Activated CD4-positive, CD25-positive, alpha-beta regulatory T cell treated with anti-CD3 and anti-CD28 coated beads, Interleukin-2, amount 50 U/mL, for 24 hours (primary cell): Measurements from ENCODE around the gene UBASH3A.
A peak's percentile ranks its signal among the peaks of the same experiment; 100 is the strongest.

Experiments used
- ATAC-seq, 2 donors: fragments of 150-1000 bp; cut with Tn5 transposase; one replicate each; pipeline ENCODE4 v1.10.0; 2021; ENCODE audit warnings: mild to moderate bottlenecking in 1 of 2, moderate library complexity in 1 of 2

The UBASH3A gene

GRCh38 chr21:42375506-42375905 lies 28.2 kb upstream of the UBASH3A start:
- ATAC-seq = no peak

DNA sequence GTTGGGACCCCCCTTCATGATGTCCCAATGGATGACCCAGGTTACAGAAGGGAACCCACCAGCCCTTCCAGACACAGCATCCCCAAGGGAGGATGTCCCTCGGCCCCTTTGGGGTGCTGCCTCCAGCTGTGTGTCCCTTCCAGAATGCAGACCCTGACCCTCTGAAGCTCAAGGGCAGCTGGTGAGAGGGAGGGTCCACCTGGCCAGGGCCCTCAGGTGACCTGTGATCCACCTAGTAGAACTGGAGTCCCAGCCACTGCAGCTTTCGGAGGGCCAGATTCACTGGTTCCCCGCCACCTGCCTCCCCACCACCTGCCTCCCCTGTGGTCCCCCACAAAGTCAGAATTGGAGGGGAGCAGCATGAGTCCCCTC lies 27.8 kb upstream of the UBASH3A start:
- no peak for ATAC-seq

GRCh38 chr21:42376338-42376982 lies 27.2 kb upstream of the UBASH3A start:
- no peak for ATAC-seq

- ATAC-seq = no peak
Measured at GRCh38 chr21:42377211-42377950, 26.3 kb upstream of the UBASH3A start.

GRCh38 chr21:42377951-42378340 lies 25.8 kb upstream of the UBASH3A start:
- ATAC-seq = no peak

- no peak for ATAC-seq
Measured at GRCh38 chr21:42378418-42378817, 25.3 kb upstream of the UBASH3A start.

- ATAC-seq = no peak
Measured at GRCh38 chr21:42379426-42380215, 24.1 kb upstream of the UBASH3A start.

- peak in 1 of 2 donors; percentile 36 for ATAC-seq
Measured at GRCh38 chr21:42381347-42381984, 22.2 kb upstream of the UBASH3A start.

GRCh38 chr21:42382915-42383314 lies 20.8 kb upstream of the UBASH3A start:
- no peak for ATAC-seq

GRCh38 chr21:42383331-42383730 lies 20.4 kb upstream of the UBASH3A start:
- no peak for ATAC-seq

DNA sequence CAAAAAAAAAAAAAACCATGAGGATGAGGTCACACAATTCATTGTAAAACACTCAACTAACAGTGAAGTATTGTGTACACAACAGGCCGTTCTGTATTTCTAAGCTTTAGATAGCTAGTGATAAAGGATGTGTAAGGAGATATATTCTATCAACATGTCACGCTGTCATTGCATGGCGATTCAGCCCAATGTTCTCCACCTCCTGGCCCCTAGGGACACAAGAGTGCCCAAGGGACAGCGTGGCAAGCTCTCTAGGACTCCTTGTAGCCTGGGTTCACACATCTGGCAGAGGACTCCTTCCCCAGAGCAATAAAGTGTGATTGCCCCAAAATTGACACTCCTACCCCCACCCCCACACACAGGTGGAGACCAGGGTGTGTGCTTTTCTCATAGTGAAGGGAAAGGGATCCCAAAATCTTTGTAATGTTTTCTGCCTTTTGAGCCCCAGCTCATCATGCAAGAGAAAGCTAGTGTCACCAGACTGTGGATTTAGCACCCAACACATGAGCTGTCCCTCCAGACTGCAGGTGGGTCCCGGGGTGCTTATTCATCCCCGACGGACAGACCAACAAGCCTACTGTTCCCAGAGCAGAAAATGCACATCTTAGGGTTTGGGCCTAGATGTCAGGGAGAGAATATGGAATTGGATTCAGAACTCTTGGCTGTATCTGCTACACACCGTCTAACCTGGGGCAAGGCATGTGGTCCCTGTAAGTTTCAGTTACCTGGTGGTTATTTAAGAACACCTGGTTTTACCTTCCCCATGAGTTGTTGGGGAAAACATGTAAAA lies 19.4 kb upstream of the UBASH3A start:
- ATAC-seq = no peak

- no peak for ATAC-seq
Measured at GRCh38 chr21:42384989-42385388, 18.7 kb upstream of the UBASH3A start.

DNA sequence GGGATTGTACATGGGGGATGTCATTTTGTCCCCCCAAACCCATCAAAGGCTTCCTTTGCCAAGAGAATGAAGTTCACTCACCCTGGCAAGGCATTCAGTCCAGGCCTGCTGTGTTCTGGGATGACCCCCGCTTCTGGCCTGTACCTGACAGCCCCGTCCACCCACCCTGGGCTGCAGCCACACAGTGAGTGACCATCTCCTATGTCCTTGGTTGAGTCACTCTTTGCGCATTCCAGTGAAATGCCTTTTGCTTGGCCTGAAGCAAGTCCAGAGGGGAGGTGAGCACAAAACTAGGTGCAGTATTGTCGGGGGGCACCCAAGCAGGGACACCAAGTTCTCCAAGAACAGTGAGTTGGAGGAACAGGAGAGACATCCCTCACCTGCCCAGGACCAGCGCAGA lies 18.1 kb upstream of the UBASH3A start:
- no peak for ATAC-seq

DNA sequence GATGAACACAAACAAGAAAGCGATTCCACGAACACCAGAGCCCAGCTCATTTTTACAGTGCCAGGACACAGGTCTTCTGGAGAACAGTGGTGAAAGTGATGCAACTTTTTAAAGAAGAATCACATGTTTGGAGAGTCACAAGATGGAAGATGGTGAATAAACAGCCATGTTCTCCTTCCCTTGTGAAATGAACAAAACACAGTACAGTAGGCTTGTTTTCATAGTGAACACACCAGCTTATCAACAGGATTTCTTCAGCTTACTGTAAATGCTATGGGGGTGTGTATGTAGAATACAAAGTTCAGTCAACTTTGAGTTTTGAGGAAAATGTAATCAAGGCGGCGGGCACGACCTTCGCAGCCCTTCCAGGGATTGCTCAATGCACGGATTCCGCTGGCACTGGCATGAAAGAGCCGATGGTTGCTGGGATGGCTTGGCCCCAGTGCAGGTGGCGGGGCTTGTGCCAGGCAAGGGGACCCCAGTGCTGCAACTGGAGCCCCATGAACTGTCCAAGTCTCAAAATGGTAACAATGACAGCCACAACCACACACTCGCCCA lies 17.6 kb upstream of the UBASH3A start:
- ATAC-seq = no peak

DNA sequence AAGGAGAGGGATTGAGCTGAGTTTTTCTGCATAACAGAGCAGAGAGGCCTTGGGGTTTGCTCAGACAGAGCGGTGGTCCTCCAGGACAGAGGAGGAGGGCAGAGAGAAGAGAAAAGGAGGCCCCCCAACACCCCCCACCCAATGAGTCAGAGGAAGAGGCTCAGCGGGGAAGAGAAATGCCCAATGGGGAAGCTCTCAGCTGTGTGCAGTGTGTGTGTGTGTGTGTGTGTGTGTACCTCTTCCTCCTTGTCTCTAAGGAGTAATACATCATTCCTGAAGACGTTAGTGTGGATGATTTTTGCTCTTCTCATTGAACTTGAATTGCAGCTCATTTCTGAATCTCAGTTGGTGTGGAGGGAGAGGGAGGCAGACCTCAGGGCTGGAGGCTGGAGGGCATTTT lies 16.5 kb upstream of the UBASH3A start:
- no peak for ATAC-seq

DNA sequence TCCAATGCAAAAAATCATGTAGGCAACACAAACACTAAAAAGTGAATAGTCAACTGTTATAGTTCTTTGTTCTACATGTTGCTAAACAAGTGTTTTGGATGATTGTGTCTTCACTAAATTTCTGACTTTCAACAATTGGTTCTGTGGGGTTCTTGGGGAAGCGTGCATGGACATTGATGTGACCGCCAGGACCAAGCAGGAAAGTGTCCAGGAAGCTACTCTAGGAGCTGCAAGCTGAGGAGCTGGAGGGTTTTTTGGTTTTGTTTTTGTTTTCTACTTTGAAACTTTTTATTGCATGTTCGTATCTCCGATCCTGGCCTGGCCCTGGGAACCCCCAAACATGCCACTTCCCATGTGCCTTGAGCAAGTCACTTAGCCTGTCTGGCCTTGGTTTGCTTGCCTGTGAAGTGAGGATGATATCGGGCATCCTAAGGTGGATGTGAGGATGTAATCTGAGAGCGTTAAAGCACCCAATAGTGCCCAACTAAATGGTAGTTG lies 15.8 kb upstream of the UBASH3A start:
- no peak for ATAC-seq

GRCh38 chr21:42388740-42389448 lies 14.8 kb upstream of the UBASH3A start:
- no peak for ATAC-seq

GRCh38 chr21:42389449-42389835 lies 14.3 kb upstream of the UBASH3A start:
- ATAC-seq = no peak

- no peak for ATAC-seq
Measured at GRCh38 chr21:42390193-42390592, 13.5 kb upstream of the UBASH3A start.

DNA sequence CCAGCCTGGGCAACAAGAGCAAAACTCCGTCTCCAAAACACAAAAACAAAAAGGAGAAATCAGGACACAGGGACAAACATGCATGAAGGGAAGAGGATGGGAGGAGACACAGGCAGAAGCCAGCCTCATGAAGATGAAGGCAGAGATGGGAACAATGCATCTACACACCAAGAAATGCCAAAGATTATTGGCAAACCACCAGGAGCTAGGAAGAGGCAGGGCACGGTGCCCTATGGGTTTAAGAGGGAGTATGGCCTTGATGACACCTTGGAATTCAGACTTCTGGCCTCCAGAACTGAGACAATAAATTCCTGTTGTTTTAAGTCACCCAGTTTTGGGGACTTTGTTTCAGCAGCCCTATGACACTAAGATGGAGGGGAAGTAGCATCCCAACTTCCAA lies 13.0 kb upstream of the UBASH3A start:
- ATAC-seq = no peak

DNA sequence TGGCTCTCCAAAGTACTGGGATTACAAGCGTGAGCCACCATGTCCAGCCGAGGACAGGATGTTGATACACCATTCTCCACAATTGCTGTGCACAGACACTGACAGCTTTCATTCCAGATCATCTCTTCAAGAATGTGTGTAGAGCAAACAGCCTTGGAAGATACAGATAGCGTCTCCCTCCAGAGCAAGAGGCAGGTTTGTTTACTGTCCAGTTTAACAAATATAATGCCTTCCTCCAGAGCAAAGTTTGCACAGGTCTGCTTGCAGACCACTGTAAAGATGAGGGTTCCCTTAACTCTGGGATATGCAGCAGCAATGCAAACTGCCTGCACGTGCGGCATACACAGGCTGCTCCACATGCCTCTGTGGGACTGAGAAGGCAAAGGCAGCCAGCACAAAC lies 12.4 kb upstream of the UBASH3A start:
- ATAC-seq = no peak
